K562 (cell line): ENCODE measurements around the gene PIGC. TPM values are rescaled to one million over a fixed set of nuclear protein-coding genes. Genes with fewer than 3 reads are reported as not detected.
A peak's percentile ranks its signal among the peaks of the same experiment; 100 is the strongest.

Experiments used
- ARNT ChIP-seq, 2 experiments: fragments of 450-650 bp; IDR thresholded peaks; 2 replicates each; pipeline ENCODE4 v1.6.1; 2016; ENCODE audit warnings: mild to moderate bottlenecking in 1 of 2
- ATF2 ChIP-seq: sonication (generic); formaldehyde crosslinking; IDR thresholded peaks from 2 replicates; pipeline ENCODE4 v1.8.1; 2022; ENCODE audit warnings: missing genetic modification reagents
- ATF7 ChIP-seq: fragments of 450-650 bp; IDR thresholded peaks from 2 replicates; pipeline ENCODE4 v1.7.1; 2014; ENCODE audit warnings: mild to moderate bottlenecking, moderate library complexity
- DACH1 ChIP-seq: fragments of 450-650 bp; IDR thresholded peaks from 2 replicates; pipeline ENCODE4 v1.6.1; 2018; ENCODE audit not compliant: partially characterized antibody
- DPF2 ChIP-seq: fragments of 450-650 bp; IDR thresholded peaks from 2 replicates; pipeline ENCODE4 v1.6.1; 2016
- EGR1 ChIP-seq: fragments of 450-650 bp; conservative IDR thresholded peaks from 2 replicates; pipeline ENCODE4 v1.6.1; 2017; ENCODE audit warnings: mild to moderate bottlenecking
- ETV1 ChIP-seq: fragments of 450-650 bp; conservative IDR thresholded peaks from 2 replicates; pipeline ENCODE4 v1.6.1; 2016; ENCODE audit warnings: missing genetic modification characterization, control low read depth, low read depth, missing compliant biosample characterization
- JUN ChIP-seq, 2 experiments: sonication (generic) in 1 of 2; formaldehyde crosslinking in 1 of 2; IDR thresholded peaks; 2 replicates each; pipeline versions ENCODE4 v1.6.1 to v1.8.0; 2012 to 2022; ENCODE audit warnings: borderline replicate concordance in 2 of 2, mild to moderate bottlenecking in 2 of 2, improper control_type of control experiment in 1 of 2, low read depth in 1 of 2, low read length in 1 of 2, missing genetic modification reagents in 1 of 2
- MLX ChIP-seq, 2 experiments: fragments of 450-650 bp in 1 of 2; sonication (generic) in 1 of 2; formaldehyde crosslinking; conservative IDR thresholded peaks; 2 replicates each; pipeline versions ENCODE4 v1.4.0 to v1.8.1; 2020 to 2022; ENCODE audit warnings: mild to moderate bottlenecking in 1 of 2, missing genetic modification reagents in 1 of 2
- MYNN ChIP-seq, 2 experiments: sonication (generic); formaldehyde crosslinking in 1 of 2; IDR thresholded peaks; 2 replicates each; pipeline versions ENCODE4 v1.5.0 to v1.6.1; 2016 to 2020; ENCODE audit warnings: antibody characterized with exemption in 1 of 2, missing genetic modification reagents in 1 of 2
- NFXL1 ChIP-seq: fragments of 450-650 bp; formaldehyde crosslinking; IDR thresholded peaks from 2 replicates; pipeline ENCODE4 v1.4.0; 2021; ENCODE audit warnings: mild to moderate bottlenecking
- NUFIP1 ChIP-seq: fragments of 450-650 bp; IDR thresholded peaks from 2 replicates; pipeline ENCODE4 v1.6.1; 2018; ENCODE audit not compliant: partially characterized antibody
- PHTF2 ChIP-seq: fragments of 250-450 bp; sonication (Bioruptor Pico); IDR thresholded peaks from 2 replicates; pipeline ENCODE4 v1.5.0; 2021; ENCODE audit warnings: mild to moderate bottlenecking
- RBM39 ChIP-seq: fragments of 200-400 bp; formaldehyde crosslinking; optimal IDR thresholded peaks from 2 replicates; pipeline ENCODE3; 2018; ENCODE audit warnings: low read depth, low read length
- SMARCE1 ChIP-seq: fragments of 450-650 bp; IDR thresholded peaks from 2 replicates; pipeline ENCODE4 v1.7.1; 2016; ENCODE audit warnings: mild to moderate bottlenecking
- TCF3 ChIP-seq: sonication (generic); formaldehyde crosslinking; IDR thresholded peaks from 2 replicates; pipeline ENCODE4 v1.4.0; 2020; ENCODE audit warnings: mild to moderate bottlenecking, missing genetic modification reagents
- TRIM24 ChIP-seq, 2 experiments: fragments of 450-650 bp; IDR thresholded peaks; 2 replicates each; pipeline ENCODE4 v1.6.1; 2016
- XRCC4 ChIP-seq: IDR thresholded peaks from one replicate; pipeline ENCODE4 v1.6.1; 2011; ENCODE audit not compliant: insufficient read depth, insufficient read length; ENCODE audit errors: extremely low read depth
- ZBTB7A ChIP-seq: IDR thresholded peaks from 2 replicates; pipeline ENCODE4 v1.6.1; 2011; ENCODE audit warnings: low read depth, mild to moderate bottlenecking, low read length, moderate library complexity, borderline replicate concordance; ENCODE audit not compliant: control insufficient read depth
- ZNF586 ChIP-seq: fragments of 450-650 bp; formaldehyde crosslinking; conservative IDR thresholded peaks from 2 replicates; pipeline ENCODE4 v1.4.0; 2020; ENCODE audit warnings: mild to moderate bottlenecking, moderate library complexity
- ZNF592 ChIP-seq: fragments of 450-650 bp; IDR thresholded peaks from 2 replicates; pipeline ENCODE4 v1.6.1; 2017; ENCODE audit warnings: antibody characterized with exemption, mild to moderate bottlenecking
- polyA plus RNA-seq, 8 experiments: library from polyadenylated mRNA; depleted of rRNA in 4 of 8; stranded (reverse) in 5 of 8; unstranded in 3 of 8; fragments of >200 nt; fragmentation: Nextera tagmentation in 2 of 8; fragmentation: Illumina TruSeq in 1 of 8; extraction: Ambion mirVana in 2 of 8; extraction: Trizol in 1 of 8; gene quantifications; 2 replicates each; pipeline versions ENCODE4 v1.2.1 to v1.2.3, GENCODE V29; 2011 to 2014; ENCODE audit warnings: inconsistent platforms in 1 of 8, missing spikeins in 1 of 8
- total RNA-seq, 7 experiments: library from RNA; depleted of rRNA in 6 of 7; stranded (reverse); fragments of >200 nt in 6 of 7; fragmentation: Illumina TruSeq in 2 of 7; extraction: Trizol in 2 of 7; gene quantifications; 2 replicates each; pipeline versions ENCODE4 v1.2.1 to v1.2.3, GENCODE V29; 2011 to 2021; ENCODE audit warnings: low replicate concordance in 1 of 7

The PIGC gene
- total and polyA plus RNA-seq, 9 of the 15 experiments (the other 6 are each of a cell fraction or from before 2014, with no cell fraction given) = 30.5 to 97.9 (median 54.7) TPM

GRCh38 chr1:172442404-172442803, 1.5 kb downstream of the PIGC start (continued):
- TF ChIP-seq JUN (IDR thresholded peaks at IDR 0.05; ENCODE audit: borderline replicate concordance, low read depth, low read length) = peak; percentile 51; the same call in 1 of the 2 replicates
- no peak for TF ChIP-seq JUN (CRISPR knock-in tag; IDR thresholded peaks at IDR 0.05; ENCODE audit: borderline replicate concordance)
- TF ChIP-seq TRIM24 (IDR thresholded peaks at IDR 0.05) = peak; percentile 63 to 86; a peak in 2 of 4 replicates
- peak; percentile 34; the same call in 1 of the 2 replicates for TF ChIP-seq ETV1 (tag)
- TF ChIP-seq EGR1 = no peak
- no peak for TF ChIP-seq ATF2 (CRISPR knock-in tag)
- no peak for TF ChIP-seq MLX (CRISPR knock-in tag; conservative IDR thresholded peaks at IDR 0.05)
- peak; percentile 81 for TF ChIP-seq ZBTB7A
- 0 out of 2 replicates have a peak, but pooled peaks have one; percentile 31 for TF ChIP-seq MYNN (IDR thresholded peaks at IDR 0.05)
- TF ChIP-seq MYNN (CRISPR knock-in tag; IDR thresholded peaks at IDR 0.05) = no peak
- 0 out of 4 replicates have a peak, but pooled peaks of 1 of the 2 experiments have one; percentile 33 for TF ChIP-seq ARNT (IDR thresholded peaks at IDR 0.05)
- no peak for TF ChIP-seq ZNF586
- peak; percentile 80 for TF ChIP-seq DPF2
- TF ChIP-seq XRCC4 = no peak
- no peak for TF ChIP-seq PHTF2 (CRISPR knock-in tag)
- TF ChIP-seq NFXL1 (CRISPR knock-in tag) = no peak
- no peak for TF ChIP-seq NUFIP1
- peak; percentile 64; the same call in 1 of the 2 replicates for TF ChIP-seq SMARCE1
- no peak for TF ChIP-seq RBM39
- 0 out of 2 replicates have a peak, but pooled peaks have one; percentile 33 for TF ChIP-seq ATF7
- peak; percentile 95 for TF ChIP-seq TCF3
- 0 out of 2 replicates have a peak, but pooled peaks have one; percentile 17 for TF ChIP-seq ZNF592
- peak; percentile 8 for TF ChIP-seq DACH1
